Activated CD8-positive, alpha-beta memory T cell treated with anti-CD3 and anti-CD28 coated beads for 36 hours (primary cell): ENCODE measurements around the gene TAF15. TPM values are rescaled to one million over a fixed set of nuclear protein-coding genes. Genes with fewer than 3 reads are reported as not detected.

Experiments
- CTCF ChIA-PET: fragments of 350-600 bp; sonication (Branson Sonifier 250); formaldehyde crosslinking; loops from one replicate; lab custom pipeline; 2021; ENCODE audit warnings: antibody characterized with exemption; lab: Charles Lee
- POLR2A ChIA-PET: fragments of 350-600 bp; sonication (Branson Sonifier 250); formaldehyde crosslinking; loops from one replicate; lab custom pipeline; 2021; ENCODE audit warnings: antibody characterized with exemption; lab: Charles Lee
- total RNA-seq, 2 experiments: library from RNA; stranded (reverse); gene quantifications; one replicate each; pipeline ENCODE4 v1.2.3, GENCODE V29; 2021

The TAF15 gene
- 100 to 1,000 TPM; 316 to 323 TPM for total RNA-seq

GRCh38 chr17:35808962-35809854 is at the start of gene TAF15:
Gene TAF15 (plus strand): TSS chr17:35809484. CDS start chr17:35809570, 86 bp downstream.
- ChIA-PET POLR2A (interaction anchor here (0.6 to 2.6 kb wide), 10 partner anchors 13 to 736 kb away, joined by 3 to 31 read pairs (median 3); partner anchors contain the start of genes CCL5, MMP28 and SLFN11), CTCF (interaction anchor here (1.0 to 3.6 kb wide), 9 partner anchors 9 to 230 kb away, joined by 3 to 63 read pairs (median 3); partner anchors contain the start of gene PEX12)

GRCh38 chr17:35760587-35760986 is 48.7 kb upstream of the TAF15 start, which contains the start of gene C17orf50:
Gene C17orf50 (plus strand): TSS chr17:35760887. CDS start chr17:35760942, 55 bp downstream.
- POLR2A ChIA-PET = interaction anchor here (0.5 kb wide), 1 partner anchor 387 kb away, joined by 4 read pairs; no protein-coding TSS in a partner anchor
- CTCF ChIA-PET = interaction anchor here (1.0 to 2.5 kb wide), 3 partner anchors 11 to 45 kb away, joined by 4 to 7 read pairs (median 5); no protein-coding TSS in a partner anchor

- POLR2A ChIA-PET = no interaction called here
- CTCF ChIA-PET = interaction anchor here (1.8 to 2.5 kb wide), 2 partner anchors 14 to 44 kb away, joined by 5 to 7 read pairs; no protein-coding TSS in a partner anchor
Observed at GRCh38 chr17:35761601-35762000, 47.7 kb upstream of the TAF15 start.

GRCh38 chr17:35763767-35764122 is 45.5 kb upstream of the TAF15 start:
- ChIA-PET POLR2A (interaction anchor here (0.6 to 2.3 kb wide), 3 partner anchors 45 to 185 kb away, joined by 3 to 31 read pairs (median 5); partner anchors contain the start of gene TAF15), CTCF (interaction anchor here (0.6 to 4.9 kb wide), 39 partner anchors 9 to 719 kb away, joined by 3 to 63 read pairs (median 4); partner anchors contain the start of genes AP2B1, MMP28, RASL10B and TAF15)

- POLR2A ChIA-PET = interaction anchor here (0.9 to 2.3 kb wide), 2 partner anchors 45 to 186 kb away, joined by 3 to 31 read pairs; partner anchors contain the start of gene TAF15
- CTCF ChIA-PET = interaction anchor here (0.6 to 4.9 kb wide), 40 partner anchors 10 to 718 kb away, joined by 3 to 63 read pairs (median 4); partner anchors contain the start of genes AP2B1, CCL5, MMP28 and RASL10B
Observed at GRCh38 chr17:35764123-35764991, 44.9 kb upstream of the TAF15 start.

GRCh38 chr17:35765086-35765710 is 44.1 kb upstream of the TAF15 start:
- ChIA-PET POLR2A (interaction anchor here (0.6 to 2.3 kb wide), 2 partner anchors 44 to 113 kb away, joined by 7 to 31 read pairs; partner anchors contain the start of gene TAF15), CTCF (interaction anchor here (1.0 to 4.9 kb wide), 9 partner anchors 10 to 52 kb away, joined by 4 to 63 read pairs (median 15); partner anchors contain the start of genes MMP28 and TAF15)

GRCh38 chr17:35765756-35766488 is 43.4 kb upstream of the TAF15 start:
- POLR2A ChIA-PET = interaction anchor here (0.6 to 1.1 kb wide), 3 partner anchors 43 to 383 kb away, joined by 4 to 7 read pairs (median 4); partner anchors contain the start of gene TAF15

GRCh38 chr17:35766489-35766877 is 42.8 kb upstream of the TAF15 start:
- ChIA-PET POLR2A (interaction anchor here (0.6 to 1.1 kb wide), 2 partner anchors 42 to 383 kb away, joined by 4 read pairs; partner anchors contain the start of gene TAF15), CTCF (interaction anchor here (1.5 to 4.9 kb wide), 5 partner anchors 9 to 42 kb away, joined by 4 to 63 read pairs (median 12); partner anchors contain the start of genes MMP28 and TAF15)

More at GRCh38 chr17:35765756-35766488, 43.4 kb upstream of the TAF15 start:
- CTCF ChIA-PET = interaction anchor here (2.2 to 4.9 kb wide), 4 partner anchors 18 to 43 kb away, joined by 12 to 63 read pairs (median 34); partner anchors contain the start of genes MMP28 and TAF15

- CTCF ChIA-PET = interaction anchor here (1.5 to 4.9 kb wide), 4 partner anchors 10 to 42 kb away, joined by 4 to 54 read pairs (median 8); partner anchors contain the start of genes MMP28 and TAF15
- POLR2A ChIA-PET = interaction anchor here (0.6 to 1.1 kb wide), 2 partner anchors 42 to 384 kb away, joined by 4 read pairs; partner anchors contain the start of gene TAF15
Observed at GRCh38 chr17:35766903-35767510, 42.3 kb upstream of the TAF15 start.

GRCh38 chr17:35768797-35769196 is 40.5 kb upstream of the TAF15 start:
- CTCF ChIA-PET = interaction anchor here (1.2 kb wide), 2 partner anchors 32 to 36 kb away, joined by 3 read pairs; no protein-coding TSS in a partner anchor
- POLR2A ChIA-PET = no interaction called here

GRCh38 chr17:35769895-35770486 is 39.3 kb upstream of the TAF15 start:
- POLR2A ChIA-PET = no interaction called here
- CTCF ChIA-PET = interaction anchor here (1.2 kb wide), 2 partner anchors 30 to 35 kb away, joined by 3 read pairs; no protein-coding TSS in a partner anchor

- CTCF ChIA-PET = no interaction called here
- POLR2A ChIA-PET = no interaction called here
Observed at GRCh38 chr17:35773129-35773528, 36.2 kb upstream of the TAF15 start.

- ChIA-PET CTCF (interaction anchor here (2.8 kb wide), 1 partner anchor 10 kb away, joined by 15 read pairs; no protein-coding TSS in a partner anchor), POLR2A (no interaction called here)
Observed at GRCh38 chr17:35773679-35774425, 35.4 kb upstream of the TAF15 start.

GRCh38 chr17:35774499-35774898 is 34.8 kb upstream of the TAF15 start:
- POLR2A ChIA-PET = no interaction called here
- CTCF ChIA-PET = interaction anchor here (2.8 kb wide), 1 partner anchor 10 kb away, joined by 15 read pairs; no protein-coding TSS in a partner anchor

GRCh38 chr17:35775039-35775438 is 34.2 kb upstream of the TAF15 start:
- POLR2A ChIA-PET = no interaction called here
- CTCF ChIA-PET = interaction anchor here (1.2 to 2.8 kb wide), 2 partner anchors 11 to 34 kb away, joined by 3 to 15 read pairs; partner anchors contain the start of gene TAF15
